HCT116 (cell line): ENCODE data around the gene KCNMB1. TPM values are rescaled to one million over a fixed set of nuclear protein-coding genes. Genes with fewer than 3 reads are reported as not detected.
A peak's percentile ranks its signal among the peaks of the same experiment; 100 is the strongest.

Experiments used
- ATAC-seq: fragments of 200-7000 bp; cut with Tn5 transposase; 2 replicates; pipeline ENCODE4 v1.9.1; 2020; ENCODE audit warnings: mild to moderate bottlenecking, moderate library complexity
- BruUV-seq: library from RNA; stranded (reverse); fragments of 400-500 nt; replicated peaks from 2 replicates; lab custom pipeline; 2021; lab: Mats Ljungman, UMichigan
- CTCF ChIA-PET: fragments of 300-600 bp; sonication (Branson Sonifier 250); formaldehyde crosslinking; loops from one replicate; lab custom pipeline; 2021; ENCODE audit warnings: antibody characterized with exemption; lab: Charles Lee
- POLR2A ChIA-PET: fragments of 300-600, 350-600 bp; sonication (Branson Sonifier 250); formaldehyde crosslinking; loops from one replicate; lab custom pipeline; 2021; ENCODE audit warnings: antibody characterized with exemption; lab: Charles Lee
- RAD21 ChIA-PET, 2 experiments: fragments of 300-600 bp; sonication (Branson Sonifier 250); formaldehyde crosslinking; loops; one replicate each; lab custom pipeline; 2023; ENCODE audit warnings: low total read pairs in 2 of 2; ENCODE audit not compliant: uncharacterized antibody in 2 of 2, unreplicated experiment in 2 of 2, low non-redundant PET in 1 of 2; lab: Charles Lee
- DNase-seq: peaks from one replicate; pipeline ENCODE4 v3.0.0-alpha.2; 2010; ENCODE audit warnings: low read depth, low spot score
- H2AFZ ChIP-seq: fragments of 200-600 bp; shearing (Covaris generic), sonication (generic); 2 replicates; pipeline ENCODE4 v1.6.1; 2017; ENCODE audit warnings: low read depth, mixed run types, mixed read lengths, antibody characterized with exemption, low read length; ENCODE audit not compliant: poor library complexity, severe bottlenecking
- H3K27ac ChIP-seq: 2 replicates; pipeline ENCODE4 v1.5.1; 2012; ENCODE audit warnings: low read depth, low read length
- H3K27me3 ChIP-seq: fragments of 200-600 bp; sonication (generic); 2 replicates; pipeline ENCODE4 v1.6.1; 2016; ENCODE audit warnings: mixed run types, low read length, mixed read lengths; ENCODE audit not compliant: insufficient read depth
- H3K36me3 ChIP-seq, 2 experiments: fragments of 200-500 bp in 1 of 2; fragments of 200-600 bp in 1 of 2; sonication (Bioruptor generic) in 1 of 2; sonication (generic) in 1 of 2; 2 replicates each; pipeline versions ENCODE4 v1.5.1 to v1.6.1; 2014 to 2016; ENCODE audit warnings: low read length in 2 of 2, inconsistent platforms in 1 of 2, mixed read lengths in 1 of 2, mixed run types in 1 of 2; ENCODE audit not compliant: insufficient read depth in 2 of 2, control insufficient read depth in 1 of 2
- H3K4me1 ChIP-seq, 2 experiments: fragments of 200-600 bp in 1 of 2; sonication (generic) in 1 of 2; 2 replicates each; pipeline versions ENCODE4 v1.5.1 to v1.6.1; 2012 to 2017; ENCODE audit warnings: low read length in 2 of 2, inconsistent platforms in 1 of 2, mild to moderate bottlenecking in 1 of 2, mixed read lengths in 1 of 2, mixed run types in 1 of 2, moderate library complexity in 1 of 2; ENCODE audit not compliant: insufficient read depth in 2 of 2, control insufficient read depth in 1 of 2
- H3K4me2 ChIP-seq: fragments of 200-600 bp; sonication (generic); 2 replicates; pipeline ENCODE4 v1.6.1; 2017; ENCODE audit warnings: mixed run types, low read length, mixed read lengths
- H3K4me3 ChIP-seq, 2 experiments: fragments of 200-600 bp in 1 of 2; sonication (generic) in 1 of 2; replicated peaks in 1 of 2; 2 replicates each; pipeline ENCODE4 v1.5.1; 2011 to 2016; ENCODE audit warnings: low read length in 2 of 2, control low read depth in 1 of 2, low read depth in 1 of 2, mild to moderate bottlenecking in 1 of 2, mixed read lengths in 1 of 2, mixed run types in 1 of 2
- H3K79me2 ChIP-seq: fragments of 200-600 bp; sonication (generic); 2 replicates; pipeline ENCODE4 v1.6.1; 2017; ENCODE audit warnings: mild to moderate bottlenecking, mixed run types, low read length, moderate library complexity, mixed read lengths; ENCODE audit not compliant: insufficient read depth
- H3K9ac ChIP-seq: fragments of 200-600 bp; sonication (generic); 2 replicates; pipeline ENCODE4 v1.6.1; 2016; ENCODE audit warnings: low read length, mixed read lengths
- H3K9me2 ChIP-seq: fragments of 200-600 bp; sonication (generic), shearing (Covaris generic); 2 replicates; pipeline ENCODE4 v1.6.1; 2017; ENCODE audit warnings: mixed run types, mild to moderate bottlenecking, moderate library complexity; ENCODE audit not compliant: insufficient read depth
- H3K9me3 ChIP-seq, 2 experiments: fragments of 200-500 bp in 1 of 2; fragments of 200-600 bp in 1 of 2; sonication (Bioruptor generic) in 1 of 2; sonication (generic) in 1 of 2; 2 replicates each; pipeline ENCODE4 v1.6.1; 2014 to 2017; ENCODE audit warnings: low read length in 2 of 2, mixed read lengths in 2 of 2, inconsistent platforms in 1 of 2, low read depth in 1 of 2, mild to moderate bottlenecking in 1 of 2, mixed run types in 1 of 2, moderate library complexity in 1 of 2; ENCODE audit not compliant: control insufficient read depth in 1 of 2, insufficient read depth in 1 of 2
- H4K20me1 ChIP-seq: fragments of 200-600 bp; sonication (generic), shearing (Covaris generic); 2 replicates; pipeline ENCODE4 v1.6.1; 2017; ENCODE audit warnings: mixed run types, mild to moderate bottlenecking, moderate library complexity; ENCODE audit not compliant: insufficient read depth
- FOSL1 ChIP-seq: IDR thresholded peaks from 2 replicates; pipeline ENCODE4 v1.6.1; 2012; ENCODE audit warnings: low read depth
- JUND ChIP-seq: IDR thresholded peaks from 2 replicates; pipeline ENCODE4 v1.6.1; 2012
- POLR2AphosphoS5 ChIP-seq: IDR thresholded peaks from 2 replicates; pipeline ENCODE4 v1.6.1; 2011; ENCODE audit warnings: mild to moderate bottlenecking, low read depth, low read length, moderate library complexity
- RAD21 ChIP-seq: IDR thresholded peaks from 2 replicates; pipeline ENCODE4 v1.6.1; 2012; ENCODE audit warnings: low read depth, mild to moderate bottlenecking
- SIN3A ChIP-seq: IDR thresholded peaks from 2 replicates; pipeline ENCODE4 v1.6.1; 2012; ENCODE audit warnings: low read depth
- SRF ChIP-seq: IDR thresholded peaks from 2 replicates; pipeline ENCODE4 v1.6.1; 2012; ENCODE audit warnings: low read depth
- TCF7L2 ChIP-seq: IDR thresholded peaks from 2 replicates; pipeline ENCODE4 v1.7.0; 2011; ENCODE audit warnings: borderline replicate concordance, inconsistent platforms; ENCODE audit not compliant: insufficient read depth, insufficient read length; ENCODE audit errors: extremely low read depth
- intact Hi-C: fragments of 100-400 bp; cut with micrococcal nuclease; formaldehyde crosslinking; loops from 2 replicates; pipeline ENCODE4 v1.10.0; 2022
- total RNA-seq: library from RNA; stranded (reverse); gene quantifications from one replicate; pipeline ENCODE4 v1.2.1, GENCODE V29; 2021; ENCODE audit not compliant: unreplicated experiment
- TF ChIP-seq, protein P1 (sequence below), 3 experiments: fragments of 200-600 bp in 1 of 3; sonication (generic) in 1 of 3; IDR thresholded peaks in 2 of 3; conservative IDR thresholded peaks in 1 of 3; 2 replicates each; pipeline ENCODE4 v1.5.1; 2012 to 2017; ENCODE audit warnings: low read depth in 2 of 3, low read length in 2 of 3, antibody characterized with exemption in 1 of 3, borderline replicate concordance in 1 of 3, control low read depth in 1 of 3, mild to moderate bottlenecking in 1 of 3, mixed read lengths in 1 of 3, mixed run types in 1 of 3, moderate library complexity in 1 of 3; ENCODE audit not compliant: insufficient read depth in 1 of 3
- TF ChIP-seq, protein P2 (sequence below): IDR thresholded peaks from 2 replicates; pipeline ENCODE4 v1.6.1; 2012
- TF ChIP-seq, protein P3 (sequence below): IDR thresholded peaks from 2 replicates; pipeline ENCODE4 v1.6.1; 2012

Gene KCNMB1
- total RNA-seq, 1 experiment from 2014 or later = not detected

DNA sequence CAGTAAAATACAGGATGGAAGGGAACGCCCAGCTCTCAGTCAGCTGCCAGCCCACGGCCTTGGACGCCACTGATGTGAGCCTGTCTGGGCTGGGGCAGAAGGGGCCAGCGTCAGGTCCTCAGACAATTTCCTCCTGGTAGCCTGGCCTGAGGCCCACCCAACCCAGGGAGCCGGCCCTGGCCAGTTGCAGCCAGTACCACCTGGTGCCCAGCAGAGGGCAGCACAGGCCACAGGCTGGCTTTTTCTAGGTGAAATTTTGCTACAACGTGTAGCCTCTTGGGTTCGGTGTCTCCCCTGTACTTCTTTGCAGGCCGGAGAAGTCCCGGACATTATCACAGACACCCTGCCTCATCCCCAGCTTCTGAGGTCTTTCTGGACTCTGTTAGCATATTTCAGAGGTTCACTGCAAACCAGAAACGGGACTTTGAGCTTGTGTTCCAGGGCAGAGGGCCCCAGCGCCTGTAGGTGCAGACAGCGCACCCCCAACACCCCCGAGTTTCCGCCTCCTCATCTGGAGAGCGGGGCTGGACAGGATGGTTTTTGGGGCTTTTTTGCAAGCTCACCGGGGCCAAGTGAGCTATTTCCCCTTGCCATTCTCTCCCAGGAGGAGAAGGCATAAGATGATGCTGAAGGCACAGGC is 45.9 kb upstream of the KCNMB1 start:
- Histone ChIP-seq H3K9me2 (no peaks in the 10 kb centered on the region), H3K4me2 (no peak overlapping the region)
- TF ChIP-seq RAD21 = peak; percentile 92
- TF ChIP-seq, protein P1, sequence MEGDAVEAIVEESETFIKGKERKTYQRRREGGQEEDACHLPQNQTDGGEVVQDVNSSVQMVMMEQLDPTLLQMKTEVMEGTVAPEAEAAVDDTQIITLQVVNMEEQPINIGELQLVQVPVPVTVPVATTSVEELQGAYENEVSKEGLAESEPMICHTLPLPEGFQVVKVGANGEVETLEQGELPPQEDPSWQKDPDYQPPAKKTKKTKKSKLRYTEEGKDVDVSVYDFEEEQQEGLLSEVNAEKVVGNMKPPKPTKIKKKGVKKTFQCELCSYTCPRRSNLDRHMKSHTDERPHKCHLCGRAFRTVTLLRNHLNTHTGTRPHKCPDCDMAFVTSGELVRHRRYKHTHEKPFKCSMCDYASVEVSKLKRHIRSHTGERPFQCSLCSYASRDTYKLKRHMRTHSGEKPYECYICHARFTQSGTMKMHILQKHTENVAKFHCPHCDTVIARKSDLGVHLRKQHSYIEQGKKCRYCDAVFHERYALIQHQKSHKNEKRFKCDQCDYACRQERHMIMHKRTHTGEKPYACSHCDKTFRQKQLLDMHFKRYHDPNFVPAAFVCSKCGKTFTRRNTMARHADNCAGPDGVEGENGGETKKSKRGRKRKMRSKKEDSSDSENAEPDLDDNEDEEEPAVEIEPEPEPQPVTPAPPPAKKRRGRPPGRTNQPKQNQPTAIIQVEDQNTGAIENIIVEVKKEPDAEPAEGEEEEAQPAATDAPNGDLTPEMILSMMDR (IDR thresholded peaks at IDR 0.05 in 2 of 3, conservative IDR thresholded peaks at IDR 0.05 in 1 of 3; ENCODE audit: borderline replicate concordance in 1 of 3, insufficient read depth in 1 of 3, low read depth in 2 of 3, low read length in 2 of 3) = peak; percentile 87 to 97 (median 95)
- TF ChIP-seq POLR2AphosphoS5 = no peak
- TF ChIP-seq, all 23 proteins: peak for 2
- H3K9ac ChIP-seq = no peak overlapping the region
- H3K4me1 ChIP-seq = no peaks in the 10 kb centered on the region
- intact Hi-C loops = loop anchor here (1.0 to 5.0 kb wide), 3 partner anchors 188 to 357 kb away; no protein-coding TSS in a partner anchor
- no peaks in the 10 kb centered on the region for H4K20me1 ChIP-seq
- H3K36me3 ChIP-seq = no peaks in the 10 kb centered on the region
- peak; percentile 32 for DNase-seq
- ChIA-PET CTCF (interaction anchor here (1.2 to 3.3 kb wide), 8 partner anchors 12 to 356 kb away, joined by 3 to 16 read pairs (median 6); no protein-coding TSS in a partner anchor), POLR2A (no interaction called here), RAD21 (interaction anchor here (1.2 to 1.3 kb wide), 2 partner anchors 186 to 198 kb away, joined by 3 to 4 read pairs; no protein-coding TSS in a partner anchor)
- ATAC-seq = peak; percentile 91
- no TSS peak for BruUV-seq
- no peak overlapping the region for H2AFZ ChIP-seq
- no peak overlapping the region for H3K4me3 ChIP-seq
- no peak overlapping the region for H3K27ac ChIP-seq
- peaks cover 14% of the 10 kb centered on the region for H3K27me3 ChIP-seq
- no peaks in the 10 kb centered on the region for H3K79me2 ChIP-seq
- H3K9me3 ChIP-seq = no peaks in the 10 kb centered on the region

DNA sequence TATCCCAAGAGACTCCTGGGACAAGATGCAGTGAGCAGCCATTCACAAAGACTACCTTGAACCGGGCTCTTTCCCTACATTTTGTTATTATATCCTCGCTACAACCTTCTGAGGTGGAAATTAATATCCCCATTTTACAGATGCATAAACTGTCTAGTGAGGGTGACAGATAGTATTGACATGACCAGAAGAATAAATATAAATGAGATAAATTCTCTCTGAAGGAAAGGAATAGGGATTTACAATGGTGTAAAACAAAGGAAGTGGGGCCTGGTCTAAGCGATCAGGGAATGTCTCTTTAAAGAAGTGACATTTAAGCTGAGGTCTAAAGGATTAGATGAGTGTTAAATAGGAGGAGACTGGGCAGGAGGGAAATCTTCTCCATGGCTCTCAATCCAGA is 43.5 kb upstream of the KCNMB1 start:
- POLR2A ChIA-PET = no interaction called here
- TF ChIP-seq TCF7L2 = no peak
- TF ChIP-seq POLR2AphosphoS5 = no peak
- TF ChIP-seq SRF = no peak
- TF ChIP-seq, protein P2, sequence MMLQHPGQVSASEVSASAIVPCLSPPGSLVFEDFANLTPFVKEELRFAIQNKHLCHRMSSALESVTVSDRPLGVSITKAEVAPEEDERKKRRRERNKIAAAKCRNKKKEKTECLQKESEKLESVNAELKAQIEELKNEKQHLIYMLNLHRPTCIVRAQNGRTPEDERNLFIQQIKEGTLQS = no peak
- TF ChIP-seq SIN3A = no peak
- TF ChIP-seq, protein P1 (IDR thresholded peaks at IDR 0.05 in 2 of 3, conservative IDR thresholded peaks at IDR 0.05 in 1 of 3; ENCODE audit: borderline replicate concordance in 1 of 3, insufficient read depth in 1 of 3, low read depth in 2 of 3, low read length in 2 of 3) = no peak
- no peak for TF ChIP-seq JUND
- TF ChIP-seq, protein P3, sequence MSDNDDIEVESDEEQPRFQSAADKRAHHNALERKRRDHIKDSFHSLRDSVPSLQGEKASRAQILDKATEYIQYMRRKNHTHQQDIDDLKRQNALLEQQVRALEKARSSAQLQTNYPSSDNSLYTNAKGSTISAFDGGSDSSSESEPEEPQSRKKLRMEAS = no peak
- no peak for TF ChIP-seq FOSL1

More for the DNA sequence above, 43.5 kb upstream of the KCNMB1 start:
- Histone ChIP-seq H3K9me2 (no peaks in the 10 kb centered on the region), H2AFZ (no peak overlapping the region), H3K27ac (no peak overlapping the region), H3K9me3 (no peaks in the 10 kb centered on the region), H3K4me1 (no peaks in the 10 kb centered on the region), H3K4me3 (no peak overlapping the region), H3K27me3 (peaks cover 22% of the 10 kb centered on the region), H3K9ac (no peak overlapping the region), H3K79me2 (no peaks in the 10 kb centered on the region), H3K4me2 (no peak overlapping the region), H4K20me1 (no peaks in the 10 kb centered on the region), H3K36me3 (no peaks in the 10 kb centered on the region)
- no peak for DNase-seq
- intact Hi-C loops = no loop called here
- no peak for ATAC-seq
- ChIA-PET CTCF (interaction anchor here (0.6 to 2.1 kb wide), 4 partner anchors 11 to 211 kb away, joined by 3 to 6 read pairs (median 4); no protein-coding TSS in a partner anchor), RAD21 (no interaction called here)
- no TSS peak for BruUV-seq
